Loucy (cell line): ENCODE data around the gene SLC6A18.

Source experiments
- H2AFZ ChIP-seq: fragments of 200-600 bp; sonication (generic); 2 replicates; pipeline ENCODE4 v1.6.0; 2016; ENCODE audit warnings: antibody characterized with exemption, mild to moderate bottlenecking, low read length, moderate library complexity
- H3F3A ChIP-seq: fragments of 200-600 bp; 2 replicates; pipeline ENCODE4 v1.6.0; 2016; ENCODE audit warnings: antibody characterized with exemption, low read depth, mild to moderate bottlenecking
- H3K27me3 ChIP-seq: fragments of 200-600 bp; sonication (generic); 2 replicates; pipeline ENCODE4 v1.6.1; 2014; ENCODE audit warnings: low read length, mild to moderate bottlenecking; ENCODE audit not compliant: insufficient read depth, poor library complexity, severe bottlenecking
- H3K36me3 ChIP-seq: fragments of 200-600 bp; sonication (generic); 2 replicates; pipeline ENCODE4 v1.6.1; 2016; ENCODE audit warnings: low read length; ENCODE audit not compliant: insufficient read depth
- H3K4me1 ChIP-seq: fragments of 200-600 bp; sonication (generic); 2 replicates; pipeline ENCODE4 v1.5.1; 2014; ENCODE audit warnings: low read length, mild to moderate bottlenecking; ENCODE audit not compliant: insufficient read depth, poor library complexity, severe bottlenecking
- H3K4me2 ChIP-seq: fragments of 200-600 bp; sonication (generic); 2 replicates; pipeline ENCODE4 v1.6.0; 2014; ENCODE audit warnings: antibody characterized with exemption, low read length, low read depth, mild to moderate bottlenecking; ENCODE audit not compliant: poor library complexity, severe bottlenecking
- H3K4me3 ChIP-seq: fragments of 200-600 bp; sonication (generic); 2 replicates; pipeline ENCODE4 v1.5.1; 2014; ENCODE audit warnings: low read length, mild to moderate bottlenecking, mixed read lengths; ENCODE audit not compliant: poor library complexity, severe bottlenecking
- H3K79me2 ChIP-seq: fragments of 200-600 bp; sonication (generic); 2 replicates; pipeline ENCODE4 v1.6.1; 2014; ENCODE audit warnings: low read length; ENCODE audit not compliant: insufficient read depth
- H3K9ac ChIP-seq: fragments of 200-600 bp; sonication (generic); 2 replicates; pipeline ENCODE4 v1.6.0; 2014; ENCODE audit warnings: mild to moderate bottlenecking, low read depth, low read length, moderate library complexity; ENCODE audit not compliant: poor library complexity, severe bottlenecking
- H3K9me2 ChIP-seq: fragments of 200-600 bp; sonication (generic); replicated peaks from 2 replicates; pipeline ENCODE4 v1.6.1; 2016; ENCODE audit warnings: low read depth, low read length, mixed read lengths
- H3K9me3 ChIP-seq: fragments of 200-600 bp; sonication (generic); 2 replicates; pipeline ENCODE4 v1.6.1; 2014; ENCODE audit warnings: mild to moderate bottlenecking, antibody characterized with exemption, low read length, low read depth; ENCODE audit not compliant: insufficient read depth
- H4K20me1 ChIP-seq: fragments of 200-600 bp; sonication (generic); 2 replicates; pipeline ENCODE4 v1.6.0; 2014; ENCODE audit warnings: antibody characterized with exemption, low read length, mild to moderate bottlenecking; ENCODE audit not compliant: insufficient read depth, poor library complexity, severe bottlenecking
- CTCF ChIP-seq: fragments of 200-600 bp; sonication (generic); conservative IDR thresholded peaks from 2 replicates; pipeline ENCODE4 v1.5.1; 2014; ENCODE audit warnings: mild to moderate bottlenecking, antibody characterized with exemption, low read length
- EZH2phosphoT487 ChIP-seq: fragments of 200-600 bp; IDR thresholded peaks from 2 replicates; pipeline ENCODE4 v1.6.1; 2018; ENCODE audit warnings: antibody characterized with exemption, mild to moderate bottlenecking, moderate library complexity, borderline replicate concordance

The SLC6A18 gene

GRCh38 chr5:1210832-1211251, 14.3 kb upstream of the SLC6A18 start:
- H3K79me2 ChIP-seq = no peaks in the 10 kb centered on the region
- H3K4me1 ChIP-seq = peaks cover 17% of the 10 kb centered on the region
- H3K36me3 ChIP-seq = no peaks in the 10 kb centered on the region
- no peaks in the 10 kb centered on the region for H3K9me3 ChIP-seq
- H3K9ac ChIP-seq = no peak overlapping the region
- no peaks in the 10 kb centered on the region for H4K20me1 ChIP-seq
- no peak overlapping the region for H3K4me2 ChIP-seq
- no peak overlapping the region for H3K4me3 ChIP-seq
- no peak overlapping the region for H2AFZ ChIP-seq
- TF ChIP-seq CTCF (no peak), EZH2phosphoT487 (no peak)
- no peaks in the 10 kb centered on the region for H3K27me3 ChIP-seq
- H3K9me2 ChIP-seq = no peaks in the 10 kb centered on the region
- no peaks in the 10 kb centered on the region for H3F3A ChIP-seq

- Histone ChIP-seq H3K79me2 (no peaks in the 10 kb centered on the region), H3F3A (no peaks in the 10 kb centered on the region), H4K20me1 (no peaks in the 10 kb centered on the region), H3K36me3 (no peaks in the 10 kb centered on the region), H3K4me3 (no peak overlapping the region), H3K27me3 (no peaks in the 10 kb centered on the region), H3K9me3 (no peaks in the 10 kb centered on the region), H3K4me2 (no peak overlapping the region), H3K4me1 (peaks cover 17% of the 10 kb centered on the region), H3K9ac (no peak overlapping the region), H3K9me2 (no peaks in the 10 kb centered on the region), H2AFZ (no peak overlapping the region)
- TF ChIP-seq EZH2phosphoT487 (no peak), CTCF (no peak)
Measured at GRCh38 chr5:1211701-1212100, 13.5 kb upstream of the SLC6A18 start.

- H2AFZ ChIP-seq = no peak overlapping the region
- no peaks in the 10 kb centered on the region for H3F3A ChIP-seq
- H3K9me2 ChIP-seq = no peaks in the 10 kb centered on the region
Measured at GRCh38 chr5:1212271-1212670, 12.9 kb upstream of the SLC6A18 start.

More at GRCh38 chr5:1212271-1212670, 12.9 kb upstream of the SLC6A18 start:
- H3K4me2 ChIP-seq = no peak overlapping the region
- H3K4me1 ChIP-seq = peaks cover 20% of the 10 kb centered on the region
- H3K9me3 ChIP-seq = no peaks in the 10 kb centered on the region
- H3K9ac ChIP-seq = no peak overlapping the region
- H3K27me3 ChIP-seq = no peaks in the 10 kb centered on the region
- H3K36me3 ChIP-seq = no peaks in the 10 kb centered on the region
- H3K4me3 ChIP-seq = no peak overlapping the region
- TF ChIP-seq EZH2phosphoT487 = no peak
- no peak for TF ChIP-seq CTCF
- H3K79me2 ChIP-seq = no peaks in the 10 kb centered on the region
- H4K20me1 ChIP-seq = no peaks in the 10 kb centered on the region
